Measurements from ENCODE around the gene FCGR2B.

- TF ChIP-seq CTCF (IDR thresholded peaks at IDR 0.05) (peak in 1 of 3 experiments; percentile 2), POLR2A (IDR thresholded peaks at IDR 0.05) (no peak)
Measured at GRCh38 chr1:161725908-161726472, 63.0 kb downstream of the FCGR2B start.

Measured in testis (tissue), 2 donors.